HG02884 (cell line): Measurements from ENCODE around the gene RSPH9.
A peak's percentile ranks its signal among the peaks of the same experiment; 100 is the strongest.
"Not testable (repeated sequence)": the region's sequence is repeated elsewhere in the genome, so short reads cannot be mapped to it uniquely, and the experiment has no call there.

ENCODE experiments used
- ATAC-seq: cut with Tn5 transposase; IDR thresholded peaks from one replicate; pipeline ENCODE4 v1.9.1; 2021; ENCODE audit warnings: mild to moderate bottlenecking, moderate library complexity; ENCODE audit not compliant: unreplicated experiment

Gene RSPH9

GRCh38 chr6:43682724-43683429 lies 38.0 kb downstream of the RSPH9 start:
- no peak for ATAC-seq

GRCh38 chr6:43683708-43684455 lies 39.0 kb downstream of the RSPH9 start:
- ATAC-seq, result no peak

GRCh38 chr6:43687079-43687436 lies 42.2 kb downstream of the RSPH9 start:
- no peak for ATAC-seq

GRCh38 chr6:43687437-43688347 lies 42.9 kb downstream of the RSPH9 start, which contains the start of gene MRPS18A:
Gene MRPS18A, minus strand, starts transcription at chr6:43687791. Its CDS starts 12 bp downstream, at chr6:43687779.
- ATAC-seq, result peak; percentile 71

- ATAC-seq, result no peak
Observed at GRCh38 chr6:43689421-43689820, 44.6 kb downstream of the RSPH9 start.

GRCh38 chr6:43695215-43695966 lies 50.6 kb downstream of the RSPH9 start:
- ATAC-seq, result no peak

GRCh38 chr6:43695967-43696291 lies 51.1 kb downstream of the RSPH9 start:
- no peak for ATAC-seq

- ATAC-seq, result no peak
Observed at GRCh38 chr6:43697421-43697820, 52.6 kb downstream of the RSPH9 start.

- no peak for ATAC-seq
Observed at GRCh38 chr6:43698584-43699349, 53.9 kb downstream of the RSPH9 start.

- ATAC-seq, result no peak
Observed at GRCh38 chr6:43699564-43700186, 54.8 kb downstream of the RSPH9 start.

- not testable (repeated sequence) for ATAC-seq
Observed at GRCh38 chr6:43700939-43701560, 56.2 kb downstream of the RSPH9 start.

GRCh38 chr6:43702171-43702533 lies 57.3 kb downstream of the RSPH9 start:
- no peak for ATAC-seq

GRCh38 chr6:43702534-43703440 lies 58.0 kb downstream of the RSPH9 start:
- ATAC-seq, result no peak

GRCh38 chr6:43703512-43704429 lies 58.9 kb downstream of the RSPH9 start:
- no peak for ATAC-seq

GRCh38 chr6:43705996-43706395 lies 61.2 kb downstream of the RSPH9 start:
- ATAC-seq, result no peak

- ATAC-seq, result no peak
Observed at GRCh38 chr6:43706788-43707187, 62.0 kb downstream of the RSPH9 start.

- no peak for ATAC-seq
Observed at GRCh38 chr6:43707269-43707668, 62.4 kb downstream of the RSPH9 start.
